OCI-M2 (cell line): Measurements from ENCODE around the gene PGS1.

Experiments
- DNase-seq: peaks from one replicate; lab custom pipeline; 2025; ENCODE audit not compliant: unreplicated experiment; lab: John Stamatoyannopoulos, UW

The PGS1 gene

GRCh38 chr17:78346605-78347250, 31.7 kb upstream of the PGS1 start:
- DNase-seq, result no peak

- no peak for DNase-seq
Measured at GRCh38 chr17:78347453-78347852, 31.0 kb upstream of the PGS1 start.

DNA sequence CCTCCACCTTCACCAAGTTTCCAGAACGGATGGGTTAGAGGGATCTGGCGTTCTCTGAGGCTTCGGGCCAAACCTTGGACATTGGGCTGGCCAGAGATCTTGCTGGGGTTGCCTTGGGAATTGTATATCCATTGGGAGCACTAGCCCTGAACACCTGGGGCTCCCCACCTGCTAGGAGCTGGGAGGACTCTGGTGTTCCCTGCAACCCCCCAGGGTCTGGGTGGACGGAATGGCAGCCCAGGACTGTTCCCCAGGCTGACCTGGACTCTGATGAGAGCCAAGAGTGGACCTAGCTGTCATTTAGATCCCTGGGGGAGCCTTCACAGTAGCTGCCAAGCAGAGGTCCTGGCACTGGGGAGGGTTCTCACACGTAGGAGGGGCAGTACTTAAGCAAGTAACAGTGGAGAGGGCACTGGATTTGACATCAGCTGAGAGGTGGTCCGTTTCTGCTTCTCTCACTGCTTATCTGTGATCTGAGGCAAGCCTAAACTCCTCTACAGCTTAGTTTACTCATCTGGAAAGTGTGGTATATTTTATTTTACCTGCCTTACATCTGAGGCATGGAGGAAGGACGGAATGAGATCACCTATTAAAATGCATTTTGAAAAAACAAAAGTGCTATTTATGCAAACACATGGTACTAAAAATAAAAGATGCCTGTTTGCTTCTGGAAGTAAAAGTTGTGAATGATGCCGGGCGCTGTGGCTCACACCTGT, 30.2 kb upstream of the PGS1 start:
- DNase-seq, result no peak

GRCh38 chr17:78349891-78350642, 28.4 kb upstream of the PGS1 start:
- DNase-seq, result no peak

DNA sequence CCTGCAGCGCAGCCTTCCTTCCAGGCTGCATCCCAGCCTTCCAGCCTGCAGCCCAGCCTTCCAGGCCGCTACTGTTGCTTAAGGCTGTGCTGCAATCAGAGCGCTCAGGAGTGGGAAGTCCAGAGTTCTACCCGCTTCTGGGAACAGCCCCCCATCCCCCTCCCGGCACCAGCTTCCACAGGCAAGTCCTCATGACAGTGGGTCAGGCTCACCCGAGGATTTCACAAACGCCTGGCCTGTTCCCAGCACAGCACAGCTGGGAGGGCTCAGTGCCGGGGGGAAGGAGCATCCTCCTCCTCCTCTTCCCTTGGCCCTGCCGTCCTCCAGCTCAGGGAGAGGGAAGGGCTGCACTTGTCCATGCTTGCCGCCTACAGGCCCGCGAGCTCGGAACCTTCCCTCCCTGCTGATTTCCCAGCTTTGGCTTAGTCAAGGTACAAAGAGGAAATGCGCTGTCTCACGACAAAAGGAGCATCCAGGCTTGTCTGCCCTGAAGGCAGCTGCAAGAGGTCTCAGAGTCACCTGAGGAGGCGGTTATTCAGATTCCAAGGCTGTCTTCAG, 26.9 kb upstream of the PGS1 start:
- DNase-seq, result no peak

DNA sequence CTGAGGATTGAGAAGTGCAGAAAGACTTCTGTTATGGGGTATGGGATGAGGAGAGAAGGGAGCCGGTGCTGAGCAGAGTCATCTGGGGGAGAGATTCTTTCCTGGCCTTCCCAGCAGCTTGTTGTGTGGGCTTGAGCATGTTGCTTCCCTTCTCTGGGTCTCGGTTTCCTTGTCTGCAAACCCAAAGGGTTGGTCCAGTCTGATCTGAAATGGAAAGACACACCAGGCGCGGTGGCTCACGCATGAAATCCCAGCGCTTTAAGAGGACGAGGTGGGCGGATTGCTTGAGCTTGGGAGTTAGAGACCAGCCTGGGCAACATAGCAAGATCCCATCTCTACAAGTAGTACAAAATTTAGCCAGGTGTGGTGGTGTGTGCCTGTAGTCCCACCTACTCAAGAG, 24.6 kb upstream of the PGS1 start:
- DNase-seq, result no peak

DNA sequence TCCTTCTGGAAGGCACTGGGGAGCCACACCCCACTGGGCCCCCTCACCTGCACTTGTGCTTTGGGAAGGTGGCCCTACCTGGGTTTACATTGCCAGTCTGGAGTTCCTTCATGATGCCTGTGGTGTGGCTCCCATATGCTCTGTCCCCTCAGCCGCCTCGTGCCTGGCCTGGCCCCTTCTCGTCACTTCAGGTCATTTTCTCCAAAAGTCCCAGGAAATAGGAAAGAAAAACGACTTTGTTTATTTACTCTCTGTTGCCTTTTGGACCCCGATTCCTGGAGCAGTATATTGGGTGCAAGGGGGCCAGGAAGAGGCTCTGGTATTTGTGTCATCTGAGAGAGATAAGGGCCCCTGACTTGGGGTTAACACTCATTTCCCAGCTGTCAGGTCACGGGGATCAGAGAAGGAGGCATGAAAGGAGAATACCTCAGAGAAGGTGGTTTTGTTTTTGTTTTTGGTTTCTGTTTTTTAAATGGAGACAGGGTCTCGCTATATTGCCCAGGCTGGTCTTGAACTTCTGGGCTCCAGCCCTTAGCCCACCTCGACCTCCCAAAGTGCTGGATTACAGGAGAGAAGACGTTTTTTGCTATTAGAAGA, 23.3 kb upstream of the PGS1 start:
- DNase-seq, result no peak

- DNase-seq, result no peak
Measured at GRCh38 chr17:78355701-78356100, 22.7 kb upstream of the PGS1 start.

- DNase-seq, result no peak
Measured at GRCh38 chr17:78356101-78356713, 22.2 kb upstream of the PGS1 start.

- DNase-seq, result no peak
Measured at GRCh38 chr17:78357177-78357586, 21.3 kb upstream of the PGS1 start.

- no peak for DNase-seq
Measured at GRCh38 chr17:78357672-78358537, 20.5 kb upstream of the PGS1 start.

DNA sequence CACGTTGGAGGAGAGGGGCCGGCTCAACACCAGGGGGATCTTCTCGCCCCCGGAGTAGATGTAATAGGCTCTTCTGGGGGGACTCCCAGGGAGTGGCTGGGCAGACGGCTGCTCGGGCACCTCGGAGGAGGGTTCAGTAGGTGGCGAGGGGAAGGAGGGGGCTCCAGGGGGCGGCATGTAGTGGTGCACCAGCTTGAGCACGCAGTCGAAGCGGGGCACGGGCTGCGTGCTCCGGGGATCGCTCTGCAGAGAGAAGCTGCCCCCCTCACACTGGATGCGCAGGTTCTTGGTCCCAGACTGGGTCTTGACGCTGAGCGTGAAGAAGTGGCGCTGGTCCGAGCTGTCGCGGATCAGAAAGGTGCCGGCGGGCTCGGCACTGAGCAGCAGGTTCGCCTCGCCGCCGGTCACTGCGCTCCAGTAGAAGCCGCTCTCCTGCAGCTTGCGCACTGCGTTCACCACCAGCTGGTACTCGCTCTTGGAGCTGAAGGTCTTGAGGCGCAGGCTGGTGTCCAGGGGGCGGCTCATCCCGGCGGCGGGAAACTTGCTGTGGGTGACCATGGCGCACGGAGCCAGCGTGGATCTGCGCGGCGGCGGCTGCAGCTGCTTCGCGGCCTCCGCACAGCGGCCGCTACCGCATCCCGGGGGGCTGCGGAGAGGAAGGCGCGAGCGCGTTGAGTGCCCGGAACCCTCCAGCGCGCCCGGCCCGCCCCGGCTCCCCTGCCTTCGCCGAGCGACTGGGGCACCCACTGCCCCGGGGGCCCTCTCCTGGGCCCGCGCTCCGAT, 19.7 kb upstream of the PGS1 start:
- DNase-seq, result no peak

DNA sequence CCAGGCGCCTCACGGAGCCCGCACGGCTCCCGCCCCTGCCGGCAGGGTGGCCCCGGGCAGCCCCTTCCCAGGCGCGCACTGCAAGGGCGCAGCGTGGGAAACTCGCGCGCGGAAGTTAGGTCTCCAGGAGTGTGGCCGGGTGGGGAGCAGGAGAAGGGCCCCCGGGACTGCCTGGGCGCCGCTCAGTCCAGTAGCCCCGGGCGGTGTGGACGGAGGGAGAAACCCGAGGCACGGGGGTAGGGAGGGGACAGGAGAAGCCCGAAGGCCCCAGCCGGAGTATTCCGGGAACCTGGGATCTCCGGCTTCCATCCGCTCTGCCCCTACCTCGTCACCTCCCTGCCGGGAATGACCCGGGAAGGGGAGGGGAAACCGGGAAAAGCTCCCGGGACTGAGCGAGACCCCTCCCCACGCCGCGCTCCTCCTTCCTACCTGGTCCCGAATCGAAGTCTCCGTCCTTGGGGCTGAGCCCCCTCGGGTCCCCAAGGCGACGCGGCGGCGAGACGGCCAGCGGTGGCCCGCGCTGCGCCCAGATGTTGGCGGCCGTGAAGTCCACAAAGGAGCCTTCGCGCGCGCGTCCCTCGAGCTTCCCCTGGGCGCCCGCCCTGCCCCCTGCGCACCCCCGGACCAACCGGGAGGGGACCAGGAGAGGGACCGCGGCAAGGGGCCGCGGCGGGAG, 19.0 kb upstream of the PGS1 start:
- DNase-seq, result no peak

DNA sequence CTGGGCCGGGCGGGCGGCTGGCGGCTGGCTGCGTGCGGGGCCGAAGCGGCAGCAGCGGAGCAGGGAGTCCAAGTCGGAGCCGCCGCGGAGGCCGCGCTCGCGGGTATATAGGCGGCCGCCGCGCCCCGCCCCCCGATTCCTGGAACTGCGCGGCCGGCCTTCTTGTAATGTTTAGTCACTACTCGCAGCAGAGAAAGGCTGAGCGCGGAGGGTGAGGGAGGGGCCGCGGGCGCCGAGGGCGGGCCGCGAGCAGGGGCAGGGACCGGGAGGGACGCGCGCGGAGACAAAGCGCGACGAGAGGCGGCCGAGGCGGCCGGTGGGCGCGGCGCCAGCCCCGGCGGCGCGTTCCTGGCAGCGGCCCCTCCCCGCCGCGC, 18.5 kb upstream of the PGS1 start, which contains the start of gene SOCS3:
Gene SOCS3, minus strand, starts transcription at position 81 of the 374 bp plus-strand sequence. CDS start 982 bp downstream, outside the sequence.
- DNase-seq, result no peak

DNA sequence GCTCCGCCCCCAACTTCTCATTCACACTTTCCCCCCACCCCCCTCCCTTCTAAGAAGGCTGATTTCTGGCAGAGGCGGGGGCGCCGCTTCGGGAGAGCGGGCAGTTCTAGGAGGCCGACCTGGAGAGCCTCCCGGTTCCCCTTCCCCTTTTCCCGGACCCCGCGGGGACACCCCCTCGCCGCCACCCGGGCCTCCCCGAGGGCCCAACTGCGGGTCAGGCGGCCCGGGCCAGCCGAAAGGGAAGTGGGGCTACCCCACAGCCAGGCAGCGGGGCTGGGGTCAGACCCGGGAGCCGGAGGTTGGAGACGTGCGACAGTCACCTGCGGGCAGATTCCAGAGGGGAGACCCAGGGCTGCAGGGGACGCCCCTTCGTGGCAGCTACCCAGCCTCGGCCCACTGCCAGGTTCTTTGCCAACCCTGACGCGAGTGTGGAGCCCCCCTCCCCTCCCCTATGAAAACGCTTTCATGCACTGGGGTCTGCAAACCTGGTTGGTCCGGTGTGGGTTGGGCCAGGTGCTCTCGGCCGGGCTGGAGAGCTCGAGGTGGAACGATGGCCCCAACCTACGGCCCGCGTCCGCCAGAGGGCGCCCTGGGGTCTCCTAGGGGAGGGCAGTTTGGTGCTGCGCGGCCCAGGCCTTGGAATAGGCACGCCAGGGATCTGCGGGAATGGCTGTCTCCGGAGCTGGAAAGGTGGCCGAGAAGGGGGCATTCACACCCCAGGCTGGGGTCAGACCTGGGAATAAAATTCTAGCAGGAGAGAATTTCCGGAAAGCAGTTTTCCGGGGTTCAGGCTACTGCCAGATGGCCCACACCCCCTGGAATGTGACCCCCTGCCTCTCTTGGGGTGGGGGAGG, 17.9 kb upstream of the PGS1 start:
- DNase-seq, result no peak

- no peak for DNase-seq
Measured at GRCh38 chr17:78361225-78361701, 17.2 kb upstream of the PGS1 start.

DNA sequence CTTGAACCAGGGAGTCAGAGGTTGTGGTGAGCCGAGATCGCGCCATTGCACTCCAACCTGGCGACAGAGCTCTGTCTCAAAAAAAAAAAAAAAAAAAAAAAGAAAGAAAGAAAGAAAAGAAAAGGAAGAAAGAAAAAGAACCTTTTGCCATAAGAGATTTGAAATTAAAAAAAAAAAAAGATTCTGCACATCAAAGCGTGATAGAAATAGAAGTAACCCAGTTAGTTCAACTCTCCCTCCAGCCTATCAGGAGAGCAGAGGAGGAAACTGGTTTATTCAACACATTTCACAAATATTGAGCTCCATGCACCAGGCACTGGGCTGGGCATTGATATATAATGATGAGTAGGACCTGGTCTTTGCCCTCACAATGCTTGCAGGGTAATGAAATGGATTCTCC, 16.2 kb upstream of the PGS1 start:
- no peak for DNase-seq

GRCh38 chr17:78362671-78363070, 15.8 kb upstream of the PGS1 start:
- DNase-seq, result no peak
